ENCODE results near the gene SNX27.
"Not testable (repeated sequence)": the region's sequence is repeated elsewhere in the genome, so short reads cannot be mapped to it uniquely, and the experiment has no call there.

The SNX27 gene

GRCh38 chr1:151611832-151612500 lies at the start of gene SNX27:
Gene SNX27 (plus strand): TSS chr1:151612050. CDS start chr1:151612202, 152 bp downstream.
- peak; percentile 88 for DNase-seq

DNA sequence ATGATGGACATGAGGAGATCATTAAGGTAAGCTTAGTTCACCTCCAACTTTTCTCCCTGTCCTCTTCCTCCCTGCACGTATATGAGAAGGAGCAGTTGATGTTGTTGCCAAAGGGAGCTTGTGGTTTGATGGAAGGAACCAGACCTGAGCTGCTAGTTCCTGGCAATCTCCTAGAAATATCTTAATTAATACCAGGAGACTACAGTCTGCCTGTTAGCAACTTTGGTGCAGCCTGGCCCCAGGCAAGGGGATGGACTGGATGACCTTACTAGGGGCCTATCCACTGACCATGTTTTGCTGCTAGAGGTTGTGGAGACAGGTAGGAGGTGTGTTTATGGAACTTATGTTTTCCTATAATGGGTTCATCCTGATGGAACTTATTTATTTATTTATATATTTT lies 49.2 kb upstream of the SNX27 start:
- DNase-seq, result no peak

GRCh38 chr1:151563376-151563775 lies 48.5 kb upstream of the SNX27 start:
- DNase-seq, result no peak

DNA sequence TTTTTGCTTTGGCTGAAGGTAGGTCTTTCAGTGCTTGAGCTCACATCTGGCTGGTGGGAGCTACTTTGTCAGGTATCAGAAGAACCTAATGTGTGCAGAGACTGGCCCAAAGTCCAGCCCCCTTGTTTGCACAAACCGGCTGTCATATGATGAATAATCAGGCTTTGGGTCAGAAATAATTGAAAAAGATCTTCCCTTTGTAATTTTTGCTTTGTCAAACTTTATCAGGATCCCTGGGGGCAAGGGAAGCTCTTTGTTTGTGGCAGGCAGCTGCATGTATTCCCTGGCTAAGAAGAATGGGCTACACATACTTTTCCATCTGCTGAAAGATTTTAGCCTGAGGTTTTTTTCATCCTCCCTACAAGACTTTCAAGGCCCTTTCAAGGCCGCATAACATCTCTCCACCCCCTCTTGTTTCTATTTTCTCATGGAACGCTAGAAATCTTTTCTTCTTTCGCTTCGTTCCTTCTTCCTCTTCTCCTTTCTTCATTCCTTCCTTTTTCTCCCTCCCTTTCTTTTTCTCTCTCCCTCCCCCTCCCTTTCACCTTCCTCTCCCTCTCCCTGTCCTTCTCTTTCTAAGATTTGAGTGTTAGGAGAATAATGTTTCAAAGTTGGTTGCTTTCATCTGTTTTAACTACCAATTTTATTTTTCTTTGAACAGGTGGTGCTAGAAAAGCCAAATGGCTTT lies 46.2 kb upstream of the SNX27 start:
- DNase-seq, result no peak

- DNase-seq, result no peak
Measured at GRCh38 chr1:151568626-151569088, 43.2 kb upstream of the SNX27 start.

GRCh38 chr1:151570819-151571218 lies 41.0 kb upstream of the SNX27 start:
- no peak for DNase-seq

- DNase-seq, result peak; percentile 47
Measured at GRCh38 chr1:151574575-151575529, 37.0 kb upstream of the SNX27 start.

GRCh38 chr1:151577173-151577572 lies 34.7 kb upstream of the SNX27 start:
- DNase-seq, result no peak

GRCh38 chr1:151578941-151579340 lies 32.9 kb upstream of the SNX27 start:
- DNase-seq, result no peak

- no peak for DNase-seq
Measured at GRCh38 chr1:151579436-151580225, 32.2 kb upstream of the SNX27 start.

DNA sequence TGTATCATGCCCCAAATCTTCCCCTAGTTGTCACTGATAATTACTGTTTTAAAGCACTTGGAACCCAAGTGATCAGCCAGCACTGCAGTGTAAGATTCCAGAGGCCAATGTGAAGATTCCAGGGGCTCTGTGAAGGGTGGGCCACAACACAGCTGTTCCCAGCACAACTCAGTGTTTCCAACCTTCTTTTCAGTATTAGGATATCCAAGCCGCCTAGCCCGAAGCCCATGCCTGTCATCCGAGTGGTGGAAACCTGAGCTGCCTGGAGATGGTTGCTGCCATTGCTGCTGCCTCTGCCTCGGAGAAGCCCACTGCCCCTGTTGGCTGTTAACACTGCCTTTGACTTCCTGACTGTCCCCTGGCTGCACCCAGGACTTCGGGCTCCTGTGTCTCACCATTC lies 30.4 kb upstream of the SNX27 start:
- DNase-seq, result no peak

DNA sequence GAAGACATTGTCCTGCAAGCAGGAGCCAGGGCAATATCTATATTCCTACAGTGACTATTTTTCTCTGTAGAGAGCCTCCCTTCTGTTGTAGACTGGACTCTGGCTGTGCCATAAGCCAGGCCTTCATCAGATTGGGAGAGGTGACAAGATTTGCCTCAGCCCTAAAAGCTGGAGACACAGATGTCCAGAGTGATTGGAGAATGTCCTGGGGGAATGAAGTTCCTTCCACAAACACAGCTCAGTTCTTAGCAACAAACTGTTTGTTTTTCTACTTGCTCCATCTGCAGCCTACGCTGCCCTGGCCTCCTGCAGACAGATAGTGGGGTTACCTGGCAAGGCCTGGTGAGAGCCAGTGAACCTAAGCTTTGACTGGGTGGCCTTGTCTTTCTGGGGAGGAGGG lies 29.9 kb upstream of the SNX27 start:
- no peak for DNase-seq

- DNase-seq, result no peak
Measured at GRCh38 chr1:151583796-151584195, 28.1 kb upstream of the SNX27 start.

DNA sequence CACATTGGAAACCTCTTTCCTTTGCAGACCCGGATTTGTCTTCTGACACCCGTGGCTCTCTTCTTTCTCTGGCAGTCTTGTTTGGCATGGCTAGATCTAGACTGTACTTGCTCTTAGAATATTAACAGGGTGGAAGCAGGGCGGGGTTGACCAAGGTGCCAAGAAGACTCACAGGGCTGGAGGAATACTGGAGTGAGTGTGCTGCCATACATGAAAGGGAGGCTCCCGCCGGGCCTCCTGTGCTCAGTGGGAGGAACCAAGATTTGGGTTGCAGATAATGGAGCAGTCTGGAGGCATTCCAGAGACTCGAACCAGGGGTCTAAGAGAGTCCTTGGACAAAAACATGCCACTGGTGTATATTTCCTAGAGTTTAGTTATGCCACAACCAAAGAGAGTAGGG lies 27.6 kb upstream of the SNX27 start:
- DNase-seq, result no peak

DNA sequence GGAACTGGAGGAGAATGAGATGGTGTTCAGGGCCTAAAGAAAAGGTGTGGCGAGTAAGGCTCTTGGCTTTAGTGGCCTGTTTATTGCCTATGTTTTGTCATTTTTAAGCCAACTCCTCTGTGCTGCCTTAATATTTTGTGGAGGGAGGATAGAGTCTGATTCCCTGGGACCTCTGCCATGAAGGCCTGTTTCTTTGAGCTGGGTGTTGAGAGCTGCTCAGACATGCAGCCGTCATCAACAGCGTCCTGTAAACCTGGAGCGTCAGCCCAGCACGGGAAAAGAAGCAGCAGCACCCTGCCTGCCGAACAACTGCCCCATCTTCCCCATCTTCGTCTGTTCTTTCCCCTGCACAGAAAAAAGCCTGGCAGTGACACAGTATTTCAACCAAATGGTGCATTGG lies 27.1 kb upstream of the SNX27 start:
- no peak for DNase-seq

- DNase-seq, result no peak
Measured at GRCh38 chr1:151585622-151586021, 26.2 kb upstream of the SNX27 start.

GRCh38 chr1:151590961-151591360 lies 20.9 kb upstream of the SNX27 start:
- no peak for DNase-seq

- DNase-seq, result no peak
Measured at GRCh38 chr1:151593730-151594129, 18.1 kb upstream of the SNX27 start.

- DNase-seq, result peak; percentile 91
Measured at GRCh38 chr1:151594143-151594625, 17.7 kb upstream of the SNX27 start.

DNA sequence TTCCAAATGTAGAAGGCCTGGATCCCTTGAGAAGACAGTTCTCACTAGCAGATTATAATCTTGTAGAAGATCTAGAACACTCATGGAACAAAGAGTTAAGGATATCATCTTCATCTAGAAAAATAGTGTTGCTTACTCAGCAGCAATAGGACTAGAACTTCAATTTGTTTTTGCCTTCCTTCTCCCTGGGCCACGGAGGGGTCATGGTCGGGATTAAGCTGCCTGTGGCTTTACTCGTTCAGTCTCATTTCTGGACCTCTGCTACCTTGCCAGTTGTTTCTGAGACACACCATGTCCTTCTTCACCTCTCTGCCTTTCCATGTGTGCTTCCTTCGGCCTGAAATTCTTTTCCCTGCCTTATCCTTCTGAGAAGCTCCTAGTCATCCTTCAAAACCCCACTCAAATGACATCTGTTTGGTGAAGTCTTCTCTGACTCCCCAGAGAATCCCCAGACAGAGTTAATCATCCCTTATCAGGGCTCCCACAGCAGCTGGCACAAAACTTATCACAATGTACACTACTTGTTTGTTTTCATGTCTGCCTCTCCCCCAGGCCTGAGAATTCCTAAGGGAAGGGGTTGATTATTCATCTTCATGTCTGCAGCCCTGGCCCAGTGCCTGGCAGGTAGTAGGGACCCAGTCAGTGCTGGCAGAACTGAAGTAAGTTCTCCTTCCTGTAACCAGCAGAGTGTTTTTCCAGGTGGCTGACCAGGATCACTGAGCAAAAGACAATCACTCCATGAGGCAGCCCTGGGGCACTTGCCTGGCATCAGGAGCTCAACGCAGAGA lies 15.5 kb upstream of the SNX27 start:
- no peak for DNase-seq

GRCh38 chr1:151602550-151602949 lies 9.3 kb upstream of the SNX27 start:
- DNase-seq, result not testable (repeated sequence)

- no peak for DNase-seq
Measured at GRCh38 chr1:151604291-151604690, 7.6 kb upstream of the SNX27 start.
